HCT116 (cell line): ENCODE data around the gene TACR3. TPM values are rescaled to one million over a fixed set of nuclear protein-coding genes. Genes with fewer than 3 reads are reported as not detected.

Experiments
- ATAC-seq: fragments of 200-7000 bp; cut with Tn5 transposase; 2 replicates; pipeline ENCODE4 v1.9.1; 2020; ENCODE audit warnings: mild to moderate bottlenecking, moderate library complexity
- BruUV-seq: library from RNA; stranded (reverse); fragments of 400-500 nt; replicated peaks from 2 replicates; lab custom pipeline; 2021; lab: Mats Ljungman, UMichigan
- CTCF ChIA-PET: fragments of 300-600 bp; sonication (Branson Sonifier 250); formaldehyde crosslinking; loops from one replicate; lab custom pipeline; 2021; ENCODE audit warnings: antibody characterized with exemption; lab: Charles Lee
- POLR2A ChIA-PET: fragments of 300-600, 350-600 bp; sonication (Branson Sonifier 250); formaldehyde crosslinking; loops from one replicate; lab custom pipeline; 2021; ENCODE audit warnings: antibody characterized with exemption; lab: Charles Lee
- RAD21 ChIA-PET, 2 experiments: fragments of 300-600 bp; sonication (Branson Sonifier 250); formaldehyde crosslinking; loops; one replicate each; lab custom pipeline; 2023; ENCODE audit warnings: low total read pairs in 2 of 2; ENCODE audit not compliant: uncharacterized antibody in 2 of 2, unreplicated experiment in 2 of 2, low non-redundant PET in 1 of 2; lab: Charles Lee
- DNase-seq: peaks from one replicate; pipeline ENCODE4 v3.0.0-alpha.2; 2010; ENCODE audit warnings: low read depth, low spot score
- H2AFZ ChIP-seq: fragments of 200-600 bp; shearing (Covaris generic), sonication (generic); 2 replicates; pipeline ENCODE4 v1.6.1; 2017; ENCODE audit warnings: low read depth, mixed run types, mixed read lengths, antibody characterized with exemption, low read length; ENCODE audit not compliant: poor library complexity, severe bottlenecking
- H3K27ac ChIP-seq: 2 replicates; pipeline ENCODE4 v1.5.1; 2012; ENCODE audit warnings: low read depth, low read length
- H3K27me3 ChIP-seq: fragments of 200-600 bp; sonication (generic); 2 replicates; pipeline ENCODE4 v1.6.1; 2016; ENCODE audit warnings: mixed run types, low read length, mixed read lengths; ENCODE audit not compliant: insufficient read depth
- H3K36me3 ChIP-seq, 2 experiments: fragments of 200-500 bp in 1 of 2; fragments of 200-600 bp in 1 of 2; sonication (Bioruptor generic) in 1 of 2; sonication (generic) in 1 of 2; 2 replicates each; pipeline versions ENCODE4 v1.5.1 to v1.6.1; 2014 to 2016; ENCODE audit warnings: low read length in 2 of 2, inconsistent platforms in 1 of 2, mixed read lengths in 1 of 2, mixed run types in 1 of 2; ENCODE audit not compliant: insufficient read depth in 2 of 2, control insufficient read depth in 1 of 2
- H3K4me1 ChIP-seq, 2 experiments: fragments of 200-600 bp in 1 of 2; sonication (generic) in 1 of 2; 2 replicates each; pipeline versions ENCODE4 v1.5.1 to v1.6.1; 2012 to 2017; ENCODE audit warnings: low read length in 2 of 2, inconsistent platforms in 1 of 2, mild to moderate bottlenecking in 1 of 2, mixed read lengths in 1 of 2, mixed run types in 1 of 2, moderate library complexity in 1 of 2; ENCODE audit not compliant: insufficient read depth in 2 of 2, control insufficient read depth in 1 of 2
- H3K4me2 ChIP-seq: fragments of 200-600 bp; sonication (generic); 2 replicates; pipeline ENCODE4 v1.6.1; 2017; ENCODE audit warnings: mixed run types, low read length, mixed read lengths
- H3K4me3 ChIP-seq, 2 experiments: fragments of 200-600 bp in 1 of 2; sonication (generic) in 1 of 2; replicated peaks in 1 of 2; 2 replicates each; pipeline ENCODE4 v1.5.1; 2011 to 2016; ENCODE audit warnings: low read length in 2 of 2, control low read depth in 1 of 2, low read depth in 1 of 2, mild to moderate bottlenecking in 1 of 2, mixed read lengths in 1 of 2, mixed run types in 1 of 2
- H3K79me2 ChIP-seq: fragments of 200-600 bp; sonication (generic); 2 replicates; pipeline ENCODE4 v1.6.1; 2017; ENCODE audit warnings: mild to moderate bottlenecking, mixed run types, low read length, moderate library complexity, mixed read lengths; ENCODE audit not compliant: insufficient read depth
- H3K9ac ChIP-seq: fragments of 200-600 bp; sonication (generic); 2 replicates; pipeline ENCODE4 v1.6.1; 2016; ENCODE audit warnings: low read length, mixed read lengths
- H3K9me2 ChIP-seq: fragments of 200-600 bp; sonication (generic), shearing (Covaris generic); 2 replicates; pipeline ENCODE4 v1.6.1; 2017; ENCODE audit warnings: mixed run types, mild to moderate bottlenecking, moderate library complexity; ENCODE audit not compliant: insufficient read depth
- H3K9me3 ChIP-seq, 2 experiments: fragments of 200-500 bp in 1 of 2; fragments of 200-600 bp in 1 of 2; sonication (Bioruptor generic) in 1 of 2; sonication (generic) in 1 of 2; 2 replicates each; pipeline ENCODE4 v1.6.1; 2014 to 2017; ENCODE audit warnings: low read length in 2 of 2, mixed read lengths in 2 of 2, inconsistent platforms in 1 of 2, low read depth in 1 of 2, mild to moderate bottlenecking in 1 of 2, mixed run types in 1 of 2, moderate library complexity in 1 of 2; ENCODE audit not compliant: control insufficient read depth in 1 of 2, insufficient read depth in 1 of 2
- H4K20me1 ChIP-seq: fragments of 200-600 bp; sonication (generic), shearing (Covaris generic); 2 replicates; pipeline ENCODE4 v1.6.1; 2017; ENCODE audit warnings: mixed run types, mild to moderate bottlenecking, moderate library complexity; ENCODE audit not compliant: insufficient read depth
- CBX3 ChIP-seq: IDR thresholded peaks from 2 replicates; pipeline ENCODE4 v1.6.1; 2012; ENCODE audit warnings: low read depth
- CEBPB ChIP-seq: IDR thresholded peaks from 2 replicates; pipeline ENCODE4 v1.6.1; 2012; ENCODE audit warnings: low read depth
- CTCF ChIP-seq, 3 experiments: fragments of 200-600 bp in 1 of 3; sonication (generic) in 1 of 3; IDR thresholded peaks in 2 of 3; conservative IDR thresholded peaks in 1 of 3; 2 replicates each; pipeline ENCODE4 v1.5.1; 2012 to 2017; ENCODE audit warnings: low read depth in 2 of 3, low read length in 2 of 3, antibody characterized with exemption in 1 of 3, borderline replicate concordance in 1 of 3, control low read depth in 1 of 3, mild to moderate bottlenecking in 1 of 3, mixed read lengths in 1 of 3, mixed run types in 1 of 3, moderate library complexity in 1 of 3; ENCODE audit not compliant: insufficient read depth in 1 of 3
- EGR1 ChIP-seq: IDR thresholded peaks from 2 replicates; pipeline ENCODE4 v1.6.1; 2012; ENCODE audit warnings: low read depth
- ELF1 ChIP-seq: IDR thresholded peaks from 2 replicates; pipeline ENCODE4 v1.6.1; 2012; ENCODE audit warnings: low read depth, borderline replicate concordance
- EZH2 ChIP-seq: fragments of 200-600 bp; sonication (generic); IDR thresholded peaks from 2 replicates; pipeline ENCODE4 v1.6.1; 2017; ENCODE audit warnings: antibody characterized with exemption, mixed run types
- EZH2phosphoT487 ChIP-seq: fragments of 200-600 bp; IDR thresholded peaks from 2 replicates; pipeline ENCODE4 v1.6.1; 2018; ENCODE audit warnings: antibody characterized with exemption, borderline replicate concordance
- MAX ChIP-seq: IDR thresholded peaks from 2 replicates; pipeline ENCODE4 v1.6.1; 2012
- SIN3A ChIP-seq: IDR thresholded peaks from 2 replicates; pipeline ENCODE4 v1.6.1; 2012; ENCODE audit warnings: low read depth
- SRF ChIP-seq: IDR thresholded peaks from 2 replicates; pipeline ENCODE4 v1.6.1; 2012; ENCODE audit warnings: low read depth
- ZFX ChIP-seq: fragments of 450-650 bp; IDR thresholded peaks from 2 replicates; pipeline ENCODE4 v1.6.1; 2017
- ZNF274 ChIP-seq: fragments of 200-500 bp; sonication (Bioruptor generic); IDR thresholded peaks from 2 replicates; pipeline ENCODE4 v1.6.1; 2014; ENCODE audit warnings: mild to moderate bottlenecking, low read depth, low read length, inconsistent platforms
- intact Hi-C: fragments of 100-400 bp; cut with micrococcal nuclease; formaldehyde crosslinking; loops from 2 replicates; pipeline ENCODE4 v1.10.0; 2022
- total RNA-seq: library from RNA; stranded (reverse); gene quantifications from one replicate; pipeline ENCODE4 v1.2.1, GENCODE V29; 2021; ENCODE audit not compliant: unreplicated experiment
- TF ChIP-seq, protein P1 (sequence below): IDR thresholded peaks from 2 replicates; pipeline ENCODE4 v1.6.1; 2012

Gene TACR3
- total RNA-seq, 1 experiment from 2014 or later, result not detected

GRCh38 chr4:103719105-103719829 is 518 bp downstream of the TACR3 start:
- Histone ChIP-seq H3K9me2 (no peaks in the 10 kb centered on the region), H4K20me1 (no peaks in the 10 kb centered on the region), H3K9me3 (no peaks in the 10 kb centered on the region), H3K36me3 (no peaks in the 10 kb centered on the region), H3K9ac (no peak overlapping the region), H2AFZ (no peak overlapping the region), H3K4me3 (no peak overlapping the region), H3K79me2 (no peaks in the 10 kb centered on the region), H3K27ac (no peak overlapping the region), H3K4me1 (no peaks in the 10 kb centered on the region), H3K27me3 (no peaks in the 10 kb centered on the region), H3K4me2 (no peak overlapping the region)
- BruUV-seq, result no TSS peak
- ChIA-PET RAD21 (no interaction called here), POLR2A (no interaction called here), CTCF (no interaction called here)
- TF ChIP-seq MAX (no peak), CEBPB (no peak), EZH2phosphoT487 (no peak), CTCF (IDR thresholded peaks at IDR 0.05 in 2 of 3, conservative IDR thresholded peaks at IDR 0.05 in 1 of 3; ENCODE audit: borderline replicate concordance in 1 of 3, insufficient read depth in 1 of 3, low read depth in 2 of 3, low read length in 2 of 3) (no peak), EZH2 (no peak), SRF (no peak), CBX3 (no peak), EGR1 (no peak), ELF1 (no peak), SIN3A (no peak), ZNF274 (no peak), ZFX (no peak)
- TF ChIP-seq, protein P1, sequence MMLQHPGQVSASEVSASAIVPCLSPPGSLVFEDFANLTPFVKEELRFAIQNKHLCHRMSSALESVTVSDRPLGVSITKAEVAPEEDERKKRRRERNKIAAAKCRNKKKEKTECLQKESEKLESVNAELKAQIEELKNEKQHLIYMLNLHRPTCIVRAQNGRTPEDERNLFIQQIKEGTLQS, result no peak
- DNase-seq (no peak), ATAC-seq (no peak)
- intact Hi-C loops, result no loop called here
